ENCODE measurements around the gene CACNA1D.

Gene CACNA1D

GRCh38 chr3:53729618-53730017, 235.2 kb downstream of the CACNA1D start:
- TF ChIP-seq ZFX (IDR thresholded peaks at IDR 0.05; ENCODE audit: borderline replicate concordance) (no peak), CTCF (IDR thresholded peaks at IDR 0.05) (no peak)
- H3K27ac ChIP-seq: no peak overlapping the region

- TF ChIP-seq CTCF (IDR thresholded peaks at IDR 0.05): no peak
- TF ChIP-seq ZFX (IDR thresholded peaks at IDR 0.05; ENCODE audit: borderline replicate concordance): no peak
Observed at GRCh38 chr3:53730576-53730975, 236.2 kb downstream of the CACNA1D start.

GRCh38 chr3:53731934-53732624, 237.7 kb downstream of the CACNA1D start:
- H3K27ac ChIP-seq: no peak overlapping the region
- TF ChIP-seq ZFX (IDR thresholded peaks at IDR 0.05; ENCODE audit: borderline replicate concordance): no peak
- TF ChIP-seq CTCF (IDR thresholded peaks at IDR 0.05): no peak

More at GRCh38 chr3:53730576-53730975, 236.2 kb downstream of the CACNA1D start:
- H3K27ac ChIP-seq: no peak overlapping the region

GRCh38 chr3:53733446-53733845, 239.0 kb downstream of the CACNA1D start:
- H3K27ac ChIP-seq: no peak overlapping the region
- TF ChIP-seq ZFX (IDR thresholded peaks at IDR 0.05; ENCODE audit: borderline replicate concordance) (no peak), CTCF (IDR thresholded peaks at IDR 0.05) (no peak)

- no peak for TF ChIP-seq CTCF (IDR thresholded peaks at IDR 0.05)
- TF ChIP-seq ZFX (IDR thresholded peaks at IDR 0.05; ENCODE audit: borderline replicate concordance): no peak
- H3K27ac ChIP-seq: no peak overlapping the region
Observed at GRCh38 chr3:53739966-53740365, 245.6 kb downstream of the CACNA1D start.

GRCh38 chr3:53740956-53741355, 246.5 kb downstream of the CACNA1D start:
- TF ChIP-seq ZFX (IDR thresholded peaks at IDR 0.05; ENCODE audit: borderline replicate concordance) (no peak), CTCF (IDR thresholded peaks at IDR 0.05) (no peak)
- H3K27ac ChIP-seq: no peak overlapping the region

- TF ChIP-seq CTCF (IDR thresholded peaks at IDR 0.05) (peak; percentile 43), ZFX (IDR thresholded peaks at IDR 0.05; ENCODE audit: borderline replicate concordance) (no peak)
Observed at GRCh38 chr3:53744351-53744750, 249.9 kb downstream of the CACNA1D start.

More at GRCh38 chr3:53744351-53744750, 249.9 kb downstream of the CACNA1D start:
- no peak overlapping the region for H3K27ac ChIP-seq
